ENCODE data around the gene AAMDC. TPM values are rescaled to one million over a fixed set of nuclear protein-coding genes. Genes with fewer than 3 reads are reported as not detected.

The AAMDC gene
- total and polyA plus RNA-seq, 10 of the 15 experiments (the other 5 are each of a cell fraction or from before 2014, with no cell fraction given), result 3.7 to 38.3 (median 11.2) TPM

- TF ChIP-seq CEBPZ (IDR thresholded peaks at IDR 0.05; ENCODE audit: low read depth, low read length) (no peak), ATF3 (IDR thresholded peaks at IDR 0.05; ENCODE audit: borderline replicate concordance, extremely low read depth, low read depth, low read length) (no peak)
These were observed 37.9 kb upstream of the AAMDC start (continued) for GRCh38 chr11:77783025-77783424.

GRCh38 chr11:77784572-77784971 is 36.4 kb upstream of the AAMDC start:
- ChIA-PET POLR2A (interaction anchor here (0.9 kb wide), 1 partner anchor 210 kb away, joined by 3 read pairs; the partner anchor contains the start of gene INTS4), SMC1A (ENCODE audit: uncharacterized antibody, unreplicated experiment) (no interaction called here), CTCF (interaction anchor here (0.7 to 1.0 kb wide), 2 partner anchors 25 to 197 kb away, joined by 3 read pairs; no protein-coding TSS in a partner anchor), RAD21 (ENCODE audit: unreplicated experiment) (no interaction called here)
- Histone ChIP-seq H3K27me3 (replicated peaks in 1 of 2; ENCODE audit: control insufficient read depth in 2 of 2, insufficient read depth in 2 of 2, low read length in 1 of 2) (no peaks in the 10 kb centered on the region), H3K9ac (ENCODE audit: control insufficient read depth, insufficient read depth, low read length) (no peak overlapping the region), H4K20me1 (ENCODE audit: control insufficient read depth, insufficient read depth) (no peaks in the 10 kb centered on the region), H3K4me3 (no peak overlapping the region), H2AFZ (ENCODE audit: control insufficient read depth, low read depth, low read length) (no peak overlapping the region), H3K4me2 (ENCODE audit: control insufficient read depth, insufficient read depth) (no peak overlapping the region), H3K4me1 (ENCODE audit: control insufficient read depth, insufficient read depth, low read length) (peaks cover 17% of the 10 kb centered on the region; the same call in 1 of the 2 replicates), H3K27ac (ENCODE audit: control insufficient read depth, insufficient read depth) (no peak overlapping the region), H3K79me2 (ENCODE audit: control insufficient read depth, insufficient read depth, low read length) (peaks cover 49% of the 10 kb centered on the region), H3K9me3 (replicated peaks; ENCODE audit: control insufficient read depth, insufficient read depth, low read length) (no peaks in the 10 kb centered on the region; the same call in 2 of the 3 replicates), H3K36me3 (ENCODE audit: control insufficient read depth in 2 of 2, insufficient read depth in 2 of 2, low read length in 1 of 2) (peaks cover 0 to 2% of the 10 kb centered on the region in 2 experiments; a peak in 1 of 4 replicates)
- ATAC-seq (no peak), DNase-seq (ENCODE audit: low read depth, low spot score) (no peak), FAIRE-seq (no peak)
- in situ Hi-C loops (cut with MboI), result no loop called here
- WGBS (ENCODE audit: insufficient coverage, insufficient replicate concordance, low lambda C conversion rate, missing lambda C conversion rate), result 93% methylated on average over 3 of the region's 3 CpGs
- intact Hi-C loops (cut with micrococcal nuclease; ENCODE audit: unreplicated experiment), result no loop called here
- BruUV-seq (replicated peaks), result no TSS peak
- TF ChIP-seq POU2F2 (IDR thresholded peaks at IDR 0.05; ENCODE audit: borderline replicate concordance, low read depth, low read length) (no peak), JUND (IDR thresholded peaks at IDR 0.05; ENCODE audit: low read depth, low read length) (no peak), MAX (IDR thresholded peaks at IDR 0.05; ENCODE audit: low read depth, low read length) (no peak), PML (IDR thresholded peaks at IDR 0.05; ENCODE audit: low read length) (no peak), RB1 (IDR thresholded peaks at IDR 0.05; ENCODE audit: borderline replicate concordance) (no peak), RUNX3 (IDR thresholded peaks at IDR 0.05; ENCODE audit: low read length) (no peak), YBX1 (IDR thresholded peaks at IDR 0.05) (no peak), SP1 (IDR thresholded peaks at IDR 0.05; ENCODE audit: low read depth, low read length) (no peak), ATF7 (IDR thresholded peaks at IDR 0.05; ENCODE audit: low read depth) (no peak), CBX5 (IDR thresholded peaks at IDR 0.05; ENCODE audit: low read depth) (no peak), ELK1 (IDR thresholded peaks at IDR 0.05; ENCODE audit: low read depth, low read length) (no peak), ZBED1 (IDR thresholded peaks at IDR 0.05; ENCODE audit: borderline replicate concordance) (no peak), NBN (IDR thresholded peaks at IDR 0.05) (no peak), NFIC (IDR thresholded peaks at IDR 0.05; ENCODE audit: low read depth, low read length) (no peak), CBX3 (IDR thresholded peaks at IDR 0.05; ENCODE audit: borderline replicate concordance, low read depth) (no peak), ZNF622 (IDR thresholded peaks at IDR 0.05) (no peak), PAX5 (IDR thresholded peaks at IDR 0.05; ENCODE audit: borderline replicate concordance, low read depth, low read length) (no peak)
- TF ChIP-seq, protein P1, sequence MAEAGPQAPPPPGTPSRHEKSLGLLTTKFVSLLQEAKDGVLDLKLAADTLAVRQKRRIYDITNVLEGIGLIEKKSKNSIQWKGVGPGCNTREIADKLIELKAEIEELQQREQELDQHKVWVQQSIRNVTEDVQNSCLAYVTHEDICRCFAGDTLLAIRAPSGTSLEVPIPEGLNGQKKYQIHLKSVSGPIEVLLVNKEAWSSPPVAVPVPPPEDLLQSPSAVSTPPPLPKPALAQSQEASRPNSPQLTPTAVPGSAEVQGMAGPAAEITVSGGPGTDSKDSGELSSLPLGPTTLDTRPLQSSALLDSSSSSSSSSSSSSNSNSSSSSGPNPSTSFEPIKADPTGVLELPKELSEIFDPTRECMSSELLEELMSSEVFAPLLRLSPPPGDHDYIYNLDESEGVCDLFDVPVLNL (IDR thresholded peaks at IDR 0.05; ENCODE audit: low read depth, low read length), result no peak
